Endodermal cell (in vitro differentiated cells): ENCODE measurements around the gene PDLIM4. TPM values are rescaled to one million over a fixed set of nuclear protein-coding genes. Genes with fewer than 3 reads are reported as not detected.
A peak's percentile ranks its signal among the peaks of the same experiment; 100 is the strongest.

Experiments
- DNase-seq: peaks from one replicate; pipeline ENCODE4 v3.0.0-alpha.2; 2017
- H3K27ac ChIP-seq: 2 replicates; pipeline ENCODE4 v1.5.1; 2013; ENCODE audit warnings: mild to moderate bottlenecking, low read depth, low read length, moderate library complexity
- H3K27me3 ChIP-seq: 2 replicates; pipeline ENCODE4 v1.6.1; 2013; ENCODE audit warnings: mild to moderate bottlenecking, low read length, moderate library complexity; ENCODE audit not compliant: insufficient read depth, control insufficient read depth, poor library complexity, severe bottlenecking
- H3K36me3 ChIP-seq: 2 replicates; pipeline ENCODE4 v1.7.0; 2013; ENCODE audit warnings: mild to moderate bottlenecking, low read length, moderate library complexity; ENCODE audit not compliant: control insufficient read depth, insufficient read depth
- H3K4me1 ChIP-seq: one replicate; pipeline ENCODE4 v1.7.0; 2013; ENCODE audit warnings: low read length; ENCODE audit not compliant: control insufficient read depth, insufficient read depth
- H3K4me3 ChIP-seq: 2 replicates; pipeline ENCODE4 v1.5.1; 2013; ENCODE audit warnings: mild to moderate bottlenecking, low read length, moderate library complexity
- H3K9ac ChIP-seq: 2 replicates; pipeline ENCODE4 v1.6.1; 2013; ENCODE audit warnings: mild to moderate bottlenecking, low read length, moderate library complexity; ENCODE audit not compliant: poor library complexity, severe bottlenecking; ENCODE audit errors: extremely low read depth
- H3K9me3 ChIP-seq: 2 replicates; pipeline ENCODE4 v1.6.1; 2013; ENCODE audit warnings: mild to moderate bottlenecking, low read length, moderate library complexity; ENCODE audit not compliant: control insufficient read depth
- H3K27ac Mint-ChIP-seq: 2 replicates; pipeline ENCODE4 v1.8.0; 2020; ENCODE audit warnings: mixed read lengths
- H3K27me3 Mint-ChIP-seq: 2 replicates; pipeline ENCODE4 v1.8.0; 2021; ENCODE audit warnings: mild to moderate bottlenecking, mixed read lengths; ENCODE audit not compliant: insufficient read depth
- H3K36me3 Mint-ChIP-seq: 2 replicates; pipeline ENCODE4 v1.8.0; 2020; ENCODE audit warnings: low read depth, mixed read lengths
- H3K4me1 Mint-ChIP-seq: 2 replicates; pipeline ENCODE4 v1.8.0; 2020; ENCODE audit warnings: mixed read lengths
- H3K4me3 Mint-ChIP-seq: 2 replicates; pipeline ENCODE4 v1.8.0; 2020; ENCODE audit warnings: mild to moderate bottlenecking, moderate library complexity, mixed read lengths
- H3K9me3 Mint-ChIP-seq: 2 replicates; pipeline ENCODE4 v1.8.0; 2020; ENCODE audit warnings: mild to moderate bottlenecking, mixed read lengths
- CTCF ChIP-seq: fragments of 200-600 bp; sonication (generic); conservative IDR thresholded peaks from 2 replicates; pipeline ENCODE4 v1.5.0; 2021; ENCODE audit warnings: antibody characterized with exemption, mild to moderate bottlenecking
- whole genome bisulfite sequencing, 2 experiments: methylation state at CpG; one replicate each; pipeline versions ENCODE4 v1.1.5 to v1.1.7; 2013; ENCODE audit warnings: missing lambda C conversion rate in 2 of 2, mixed read lengths in 1 of 2; ENCODE audit not compliant: insufficient coverage in 1 of 2, insufficient read length in 1 of 2; 5-methylcytosine and 5-hydroxymethylcytosine counted together
- total RNA-seq, 2 donors: library from RNA; stranded (reverse); fragmentation: NEBNext Ultra II Directional in 1 of 2; extraction: Animal tissue kit (Norgen Biotek cat#: 25700) in 1 of 2; gene quantifications; 2 replicates in 1 of 2; 3 replicates in 1 of 2; pipeline ENCODE4 v1.2.1, GENCODE V29; 2021

The PDLIM4 gene
- total RNA-seq, 2 donors from 2014 or later: 9.0 to 11.2 TPM

DNA sequence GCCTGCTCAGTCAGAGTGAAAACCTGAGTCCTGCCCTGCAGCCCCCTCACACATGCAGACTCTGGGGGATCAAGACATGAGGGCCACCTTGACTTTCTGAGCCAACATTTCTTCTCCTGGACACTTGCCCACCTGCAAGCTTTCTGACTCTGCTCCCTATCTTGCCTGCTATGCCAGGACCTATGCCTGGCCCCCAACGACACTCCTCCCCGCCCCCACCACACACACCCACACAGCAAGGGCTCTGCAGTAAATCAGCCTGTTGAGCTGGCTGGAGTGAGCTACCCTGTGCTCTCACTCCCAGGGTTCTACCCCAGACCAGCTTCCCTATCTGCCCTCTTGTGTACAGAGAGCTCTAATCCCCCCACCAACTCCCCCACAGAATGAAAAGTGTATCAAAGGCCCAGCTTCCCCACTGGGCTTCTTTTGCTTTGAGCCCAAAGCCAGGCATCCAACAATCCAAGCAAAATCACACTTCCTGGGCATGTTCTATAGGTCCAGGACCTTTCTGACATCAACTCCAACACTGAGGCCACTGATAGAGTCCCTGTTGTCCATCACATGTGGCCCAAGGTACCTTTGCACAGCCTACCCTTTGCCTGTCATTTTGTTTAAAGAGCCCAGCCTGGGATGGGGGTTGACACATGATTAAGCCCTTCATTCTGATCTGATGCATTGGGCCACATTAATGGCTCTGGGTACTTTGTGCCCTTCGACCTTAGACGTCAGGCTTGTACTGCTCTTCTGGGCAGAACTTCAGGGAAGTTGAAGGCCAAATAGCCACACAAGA lies 7.2 kb downstream of the PDLIM4 start:
- Mint-ChIP-seq H3K36me3 (no peaks in the 10 kb centered on the region), H3K27ac (no peak overlapping the region), H3K4me3 (no peak overlapping the region), H3K27me3 (no peaks in the 10 kb centered on the region), H3K4me1 (peaks cover 4% of the 10 kb centered on the region), H3K9me3 (no peaks in the 10 kb centered on the region)
- Histone ChIP-seq H3K9me3 (no peaks in the 10 kb centered on the region), H3K4me3 (no peak overlapping the region), H3K27me3 (no peaks in the 10 kb centered on the region), H3K4me1 (no peaks in the 10 kb centered on the region), H3K9ac (no peak overlapping the region), H3K27ac (no peak overlapping the region), H3K36me3 (peaks cover 4% of the 10 kb centered on the region)
- no peak for TF ChIP-seq CTCF
- WGBS, 2 experiments: 61 to 85% methylated on average over 3 to 4 of the region's 4 CpGs
- no peak for DNase-seq

DNA sequence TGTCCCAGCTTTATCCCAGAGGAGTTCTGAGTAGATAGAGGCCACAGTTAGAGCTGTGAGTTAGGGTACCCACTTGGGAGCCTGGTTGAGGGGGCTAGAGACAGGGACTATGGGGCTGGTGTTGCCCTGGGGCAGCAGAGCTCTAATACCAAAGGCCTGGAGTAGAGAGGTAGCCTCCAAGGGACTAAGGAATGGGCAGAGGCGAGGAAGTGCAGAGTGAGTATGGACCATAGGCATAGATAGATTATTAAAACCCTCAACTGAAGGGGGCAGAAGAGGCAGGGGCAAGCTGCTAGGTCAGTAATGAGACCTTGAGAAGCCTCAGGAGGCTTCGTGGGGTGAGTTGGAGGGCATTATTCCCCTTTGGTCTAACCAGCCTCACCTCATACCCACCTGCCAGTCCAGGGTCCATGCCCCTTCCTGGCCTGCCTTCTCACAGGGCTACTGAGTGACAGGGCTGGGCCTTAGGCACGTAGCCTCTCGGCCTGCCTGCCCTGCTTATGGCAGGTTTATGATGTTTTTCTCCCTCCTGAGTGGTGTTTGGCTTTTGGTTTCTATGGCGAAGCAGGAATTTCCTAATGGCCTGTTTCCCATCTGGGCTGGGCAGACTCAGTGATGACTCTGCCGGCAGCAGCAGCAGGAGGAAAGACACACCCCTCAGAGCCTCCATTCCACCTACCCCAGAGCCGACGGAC lies 8.0 kb downstream of the PDLIM4 start:
- H3K4me3 Mint-ChIP-seq: no peak overlapping the region
- WGBS, 2 experiments: 85 to 86% methylated on average over 5 to 8 of the region's 8 CpGs
- Histone ChIP-seq H3K27ac (no peak overlapping the region), H3K4me1 (no peaks in the 10 kb centered on the region), H3K36me3 (peaks cover 4% of the 10 kb centered on the region), H3K4me3 (no peak overlapping the region), H3K9ac (no peak overlapping the region), H3K9me3 (no peaks in the 10 kb centered on the region), H3K27me3 (no peaks in the 10 kb centered on the region)
- no peak for TF ChIP-seq CTCF
- peaks cover 4% of the 10 kb centered on the region for H3K4me1 Mint-ChIP-seq
- H3K27ac Mint-ChIP-seq: no peak overlapping the region
- DNase-seq: peak; percentile 55
- no peaks in the 10 kb centered on the region for H3K9me3 Mint-ChIP-seq
- no peaks in the 10 kb centered on the region for H3K27me3 Mint-ChIP-seq
- no peaks in the 10 kb centered on the region for H3K36me3 Mint-ChIP-seq

DNA sequence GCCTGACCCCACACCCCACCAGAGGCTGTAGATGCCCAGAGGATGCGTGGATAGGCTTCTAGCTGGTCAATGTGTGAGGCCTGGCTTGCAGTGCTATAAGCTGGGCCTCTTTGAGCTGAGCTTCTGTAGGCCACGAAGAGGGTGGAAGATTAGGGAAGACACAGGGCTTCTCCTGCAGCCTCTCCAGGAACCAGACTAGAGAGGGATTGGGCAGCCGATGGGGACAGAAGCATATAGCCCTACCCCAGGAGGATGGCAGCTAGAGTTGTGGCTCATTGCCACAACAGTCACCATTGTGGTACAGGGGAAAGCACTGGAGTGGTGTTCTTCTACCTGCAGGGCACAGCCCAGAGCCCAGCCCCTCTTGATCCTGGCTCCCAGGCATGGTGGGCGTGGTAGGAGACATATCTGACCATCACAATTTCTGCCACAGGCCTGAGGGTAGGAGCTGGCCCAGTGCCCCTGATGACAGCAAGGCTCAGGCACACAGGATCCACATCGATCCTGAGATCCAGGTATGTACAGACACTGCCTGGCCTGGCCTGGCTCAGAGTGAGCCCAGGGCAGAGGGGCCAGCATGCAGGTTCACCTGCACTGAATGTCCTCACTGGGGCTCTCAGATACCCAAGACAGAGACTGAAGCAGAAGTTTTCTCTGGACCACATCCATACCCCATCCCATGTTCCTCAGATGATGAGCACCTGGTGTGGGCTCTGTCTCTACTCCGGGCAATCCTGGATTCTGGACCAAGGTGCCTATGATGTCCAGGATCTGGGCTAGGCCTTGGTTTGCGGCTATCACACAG lies 8.7 kb downstream of the PDLIM4 start:
- H3K36me3 ChIP-seq: peaks cover 4% of the 10 kb centered on the region
- Mint-ChIP-seq H3K36me3 (no peaks in the 10 kb centered on the region), H3K9me3 (no peaks in the 10 kb centered on the region), H3K4me1 (peaks cover 4% of the 10 kb centered on the region), H3K27ac (no peak overlapping the region), H3K4me3 (no peak overlapping the region), H3K27me3 (no peaks in the 10 kb centered on the region)
- no peak overlapping the region for H3K27ac ChIP-seq
- TF ChIP-seq CTCF: no peak
- no peaks in the 10 kb centered on the region for H3K4me1 ChIP-seq
- WGBS, 2 experiments: 91 to 94% methylated on average over 4 to 7 of the region's 7 CpGs
- no peak for DNase-seq
- H3K4me3 ChIP-seq: no peak overlapping the region
- H3K27me3 ChIP-seq: no peaks in the 10 kb centered on the region
- H3K9me3 ChIP-seq: no peaks in the 10 kb centered on the region
- H3K9ac ChIP-seq: no peak overlapping the region
